Stimulated activated CD4-positive, alpha-beta T cell treated with anti-CD3 and anti-CD28 coated beads, Interleukin-12 subunit alpha, Interleukin-12 subunit beta, amount 100 ng/mL, for 24 hours (primary cell): ENCODE data around the gene EVI5.
"Not testable (repeated sequence)": the region's sequence is repeated elsewhere in the genome, so short reads cannot be mapped to it uniquely, and the experiment has no call there.

Source experiments
- DNase-seq, 2 experiments: peaks; one replicate each; pipeline ENCODE4 v3.0.0-alpha.2; 2020; ENCODE audit warnings: low read depth in 2 of 2

The EVI5 gene

DNA sequence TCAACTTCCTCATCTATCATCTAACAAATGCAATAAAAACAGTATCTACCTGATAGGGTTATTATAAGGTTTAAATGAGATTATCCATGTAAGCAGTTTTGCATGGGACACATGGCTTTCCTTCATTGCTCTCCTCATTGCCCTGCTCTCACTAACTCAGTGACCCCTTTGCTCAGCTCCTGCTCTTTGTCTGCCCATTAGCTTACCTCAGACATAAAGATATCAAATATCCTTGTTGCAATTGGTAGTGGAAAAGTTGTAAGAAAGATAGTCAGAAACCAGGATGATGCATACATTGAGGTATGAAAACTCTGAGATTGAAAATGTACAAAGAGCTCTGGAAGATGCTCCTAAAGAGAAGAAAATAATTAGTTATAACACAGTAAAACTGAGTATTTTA is 89.8 kb downstream of the EVI5 start:
- no peak for DNase-seq

DNA sequence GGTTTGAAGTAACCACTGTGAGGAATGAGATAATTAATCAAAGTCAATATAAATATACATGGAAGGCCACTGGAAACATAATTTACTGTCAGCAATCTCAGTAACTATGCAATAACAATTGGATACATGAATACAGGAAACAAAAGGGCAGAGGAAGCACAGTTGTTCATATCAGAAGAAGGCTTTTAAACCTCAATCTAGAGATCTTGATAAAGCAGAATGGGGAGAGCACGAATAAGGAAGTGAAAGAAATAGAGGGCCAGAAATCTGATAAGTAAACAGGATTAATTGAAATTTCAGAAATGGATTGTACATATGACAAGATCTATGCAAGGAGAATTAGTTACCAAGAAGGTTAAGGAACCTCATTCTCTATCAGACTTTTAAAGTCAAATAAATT is 93.0 kb downstream of the EVI5 start:
- no peak for DNase-seq

DNA sequence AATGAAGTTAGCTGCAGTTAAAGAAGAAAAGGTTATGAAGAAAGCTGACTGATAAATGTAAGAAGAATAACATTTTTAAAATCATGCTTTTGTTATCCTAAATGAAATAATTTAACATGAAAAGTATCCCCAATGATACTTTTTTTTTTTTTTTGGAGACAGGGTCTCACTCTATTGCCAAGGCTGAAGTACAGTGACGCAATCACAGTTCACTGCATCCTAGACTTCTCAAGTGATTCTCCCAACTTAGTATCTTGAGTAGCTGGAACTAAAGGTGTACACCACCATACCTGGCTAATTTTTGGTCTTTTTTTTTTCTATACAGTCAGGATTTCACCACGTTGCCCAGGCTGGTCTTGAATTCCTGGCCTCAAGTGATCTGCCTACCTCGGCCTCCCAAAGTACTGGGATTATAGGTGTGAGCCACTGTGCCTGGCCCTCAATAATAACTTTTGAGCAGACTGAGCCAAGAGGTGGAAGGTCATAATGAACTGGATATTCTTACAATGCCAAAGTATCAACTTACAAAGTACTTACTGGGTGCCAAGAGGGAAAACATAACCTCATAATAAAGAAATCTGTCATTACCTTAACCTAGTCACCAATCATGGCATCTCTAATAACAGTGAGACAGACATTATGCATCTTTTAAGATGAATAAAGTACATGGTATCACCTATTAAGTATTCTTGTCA is 94.5 kb downstream of the EVI5 start:
- DNase-seq, result no peak

DNA sequence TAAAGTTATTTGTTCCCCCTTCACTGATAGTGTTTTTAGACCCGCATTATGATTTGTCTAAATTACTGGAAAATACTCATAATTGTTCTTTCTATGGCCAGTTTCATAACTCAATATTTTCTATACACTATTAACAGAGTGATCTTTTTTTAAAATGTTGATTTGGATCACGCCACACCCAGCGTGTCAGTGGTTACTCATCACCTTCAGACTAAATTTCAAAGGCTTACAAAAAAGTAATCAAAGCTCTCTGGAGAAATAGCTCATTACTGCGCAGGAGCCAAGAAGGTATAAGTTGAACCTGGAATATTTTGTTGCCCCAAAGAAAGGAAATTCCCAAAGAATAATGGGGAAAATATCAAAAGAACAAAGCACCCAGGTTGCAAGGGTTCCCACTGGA is 104.9 kb downstream of the EVI5 start:
- no peak for DNase-seq

DNA sequence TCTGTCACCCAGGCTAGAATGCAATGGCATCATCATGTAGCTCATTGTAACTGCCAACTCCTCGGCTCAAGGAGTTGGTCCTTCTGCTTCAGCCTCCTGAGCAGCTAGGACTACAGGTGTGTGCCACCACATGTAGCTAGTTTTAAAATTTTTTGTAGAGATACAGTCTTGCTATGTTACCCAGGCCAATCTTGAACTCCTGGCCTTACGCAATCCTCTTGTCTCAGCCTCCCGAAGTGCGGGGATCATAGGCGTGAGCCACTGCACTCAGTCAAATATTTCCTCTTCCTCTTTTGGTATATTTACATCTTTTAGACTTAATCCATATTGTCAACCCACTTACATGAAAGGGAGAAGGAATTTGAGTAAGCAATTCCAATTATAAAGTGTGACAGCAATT is 121.1 kb downstream of the EVI5 start:
- no peak for DNase-seq

DNA sequence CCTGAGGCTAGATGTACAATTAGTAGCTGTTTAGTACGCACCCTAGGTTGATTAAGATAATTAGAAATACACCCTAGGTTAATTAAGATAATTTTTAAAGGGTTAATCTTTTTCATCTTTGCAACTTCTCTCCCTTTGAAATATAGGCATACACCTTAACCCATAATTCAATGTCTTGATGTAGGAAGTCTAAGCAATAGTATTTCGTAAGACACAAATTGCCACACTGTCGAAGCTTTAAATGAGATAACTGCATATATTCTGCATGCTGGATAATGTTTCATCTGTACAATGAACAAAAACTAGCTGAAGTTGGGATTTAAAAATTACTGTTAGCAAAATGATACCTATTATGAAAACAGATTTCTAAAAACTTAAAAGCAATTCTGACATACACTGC is 122.9 kb downstream of the EVI5 start:
- DNase-seq, result no peak

DNA sequence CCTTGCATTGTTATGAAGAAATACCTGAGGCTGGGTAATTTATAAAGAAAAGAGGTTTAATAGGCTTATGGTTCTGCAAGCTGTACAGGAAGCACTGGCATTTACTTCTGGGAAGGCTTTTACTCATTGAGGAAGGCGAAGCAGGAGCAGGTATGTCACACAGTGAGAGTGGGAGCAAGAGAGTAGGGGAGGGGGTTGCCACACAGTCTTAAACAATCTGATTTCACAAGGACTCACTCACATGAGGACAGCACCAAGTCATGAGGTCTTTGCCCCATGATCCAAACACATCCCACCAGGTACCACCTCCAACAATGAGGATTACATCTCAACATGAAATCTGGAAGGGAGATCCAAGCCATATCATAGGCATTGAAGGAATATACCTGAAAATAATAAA is 127.2 kb downstream of the EVI5 start:
- no peak for DNase-seq

DNA sequence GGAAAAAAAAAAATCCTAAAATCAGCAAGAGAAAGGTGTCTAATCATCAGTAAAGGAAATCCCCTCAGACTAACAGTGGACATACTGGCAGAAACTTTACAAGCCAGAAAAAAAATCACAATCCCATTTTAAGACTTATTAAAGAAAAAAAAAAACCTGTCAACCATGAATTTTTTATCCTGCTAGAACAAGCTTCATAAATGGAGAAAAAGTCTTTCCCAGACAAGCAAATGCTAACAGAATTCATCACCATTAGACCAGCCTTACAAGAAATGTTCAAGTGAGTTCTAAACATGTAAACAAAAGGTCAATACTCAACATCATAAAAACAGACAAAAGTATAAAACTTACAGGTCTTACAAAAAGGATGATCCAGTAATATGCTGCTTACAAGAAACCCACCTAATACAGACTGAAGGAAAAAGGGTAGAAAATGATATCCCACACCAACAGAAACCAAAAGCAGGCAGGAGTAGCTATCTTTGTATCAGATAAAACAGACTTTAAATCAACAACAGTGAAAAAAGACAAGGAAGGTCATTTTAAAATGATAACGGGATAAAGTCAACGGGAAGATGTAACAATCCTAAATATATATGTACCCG is 129.6 kb downstream of the EVI5 start:
- DNase-seq, result no peak

DNA sequence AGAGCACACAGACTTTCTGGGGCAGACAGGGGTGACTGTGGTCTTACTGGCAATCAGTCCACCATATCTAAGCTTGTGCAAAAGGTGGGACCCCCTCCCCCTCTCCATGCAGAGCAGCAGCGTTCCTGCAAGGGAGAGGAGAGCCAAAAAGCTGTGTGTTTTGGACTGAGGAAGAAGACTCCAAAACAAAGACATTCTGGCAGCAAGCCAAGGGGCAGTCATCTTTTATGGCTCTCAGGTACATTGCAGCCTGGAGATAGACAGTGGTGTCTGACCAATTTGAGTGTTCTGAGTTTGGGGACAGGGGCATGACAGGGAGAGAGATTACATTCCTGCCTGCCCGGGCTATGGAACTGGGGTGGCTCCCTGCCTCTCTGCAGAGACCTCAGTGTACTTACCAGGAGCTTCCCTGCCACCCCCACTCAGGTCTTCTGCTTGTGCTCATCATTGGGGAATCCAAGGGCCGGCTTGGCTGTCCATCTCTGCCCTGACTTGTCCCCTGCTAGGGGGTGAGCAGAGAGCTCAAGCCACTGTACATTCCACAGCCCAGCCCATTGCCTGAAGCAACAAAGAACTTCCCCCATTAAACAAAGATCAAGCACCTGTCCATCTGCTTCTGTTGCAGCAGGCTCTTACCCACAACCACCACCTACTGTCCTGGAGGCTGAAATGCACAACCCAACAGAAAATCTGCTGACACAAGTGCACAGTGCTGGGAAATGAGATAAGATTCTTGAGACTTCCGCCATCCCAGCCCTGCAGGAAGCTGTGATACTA is 131.1 kb downstream of the EVI5 start:
- DNase-seq, result no peak

DNA sequence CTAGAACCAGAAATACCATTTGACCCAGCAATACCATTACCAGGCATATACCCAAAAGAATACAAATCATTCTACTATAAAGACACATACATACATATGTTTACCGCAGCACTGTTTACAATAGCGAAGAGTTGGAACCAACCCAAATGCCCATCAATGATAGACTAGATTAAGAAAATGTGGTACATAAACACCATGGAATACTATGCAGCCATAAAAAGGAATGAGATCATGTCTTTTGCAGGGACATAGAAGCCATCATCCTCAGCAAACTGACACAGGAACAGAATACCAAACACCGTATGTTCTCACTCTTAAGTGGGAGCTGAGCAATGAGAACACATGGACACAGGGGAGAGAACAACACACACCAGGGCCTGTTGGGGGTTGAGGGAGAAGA is 144.2 kb downstream of the EVI5 start:
- not testable (repeated sequence) for DNase-seq

DNA sequence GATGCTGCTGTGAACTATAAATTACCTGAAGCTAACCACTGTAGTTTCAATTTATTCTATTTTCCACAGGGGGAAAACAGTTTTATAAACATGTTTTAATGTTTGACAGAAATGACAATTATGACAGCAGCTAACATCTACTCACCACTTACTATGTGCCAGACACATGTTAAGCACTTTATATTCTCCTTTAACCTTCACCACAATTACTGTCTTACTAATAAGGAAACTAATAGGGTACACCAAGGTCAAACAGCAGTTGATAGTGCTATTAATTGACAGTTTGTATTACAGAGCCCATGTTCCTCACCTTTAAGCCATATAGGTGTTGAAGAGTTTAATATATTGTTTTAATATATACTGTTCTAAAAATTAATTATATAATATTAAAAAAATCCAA is 146.4 kb downstream of the EVI5 start:
- DNase-seq, result no peak

DNA sequence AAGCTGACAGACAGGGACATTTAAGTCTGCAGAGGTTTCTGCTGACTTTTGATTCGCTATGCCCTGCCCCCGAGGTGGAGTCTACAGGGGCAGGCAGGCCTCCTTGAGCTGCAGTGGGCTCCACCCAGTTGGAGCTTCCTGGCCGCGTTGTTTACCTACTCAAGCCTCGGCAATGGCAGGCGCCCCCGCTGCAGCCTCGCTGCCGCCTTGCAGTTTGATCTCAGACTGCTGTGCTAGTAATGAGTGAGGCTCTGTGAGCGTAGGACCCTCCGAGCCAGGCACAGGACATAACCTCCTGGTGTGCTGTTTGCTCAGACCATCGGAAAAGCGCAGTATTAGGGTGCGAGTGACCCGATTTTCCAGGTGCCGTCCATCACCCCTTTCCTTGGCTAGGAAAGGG is 149.7 kb downstream of the EVI5 start:
- DNase-seq, result not testable (repeated sequence)

DNA sequence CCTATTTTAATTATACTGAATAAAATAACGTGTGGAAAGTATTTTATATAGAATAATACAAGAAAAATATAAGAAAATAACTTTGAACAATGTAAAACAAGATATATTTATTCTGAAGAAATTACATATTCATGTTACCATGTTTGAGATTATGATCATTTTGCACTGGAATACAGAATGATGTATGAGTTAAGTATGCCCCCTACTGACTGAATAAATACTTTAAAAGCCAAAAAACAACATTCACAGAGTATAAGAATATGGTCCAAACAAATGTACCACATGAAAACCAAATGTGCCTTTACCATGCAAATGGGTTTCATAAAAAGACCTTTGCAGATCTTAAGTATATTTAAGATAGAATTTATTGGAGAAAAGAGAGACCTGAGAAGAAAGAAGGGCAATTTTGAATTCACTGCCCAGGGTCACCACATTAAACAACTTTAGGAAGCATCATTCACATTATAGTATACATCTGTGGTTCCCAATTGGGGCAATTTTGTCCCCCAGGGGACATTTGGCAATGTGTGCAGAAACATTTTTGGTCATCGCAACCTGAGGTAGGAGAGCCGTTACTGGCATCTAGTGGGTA is 161.6 kb downstream of the EVI5 start:
- DNase-seq, result no peak

DNA sequence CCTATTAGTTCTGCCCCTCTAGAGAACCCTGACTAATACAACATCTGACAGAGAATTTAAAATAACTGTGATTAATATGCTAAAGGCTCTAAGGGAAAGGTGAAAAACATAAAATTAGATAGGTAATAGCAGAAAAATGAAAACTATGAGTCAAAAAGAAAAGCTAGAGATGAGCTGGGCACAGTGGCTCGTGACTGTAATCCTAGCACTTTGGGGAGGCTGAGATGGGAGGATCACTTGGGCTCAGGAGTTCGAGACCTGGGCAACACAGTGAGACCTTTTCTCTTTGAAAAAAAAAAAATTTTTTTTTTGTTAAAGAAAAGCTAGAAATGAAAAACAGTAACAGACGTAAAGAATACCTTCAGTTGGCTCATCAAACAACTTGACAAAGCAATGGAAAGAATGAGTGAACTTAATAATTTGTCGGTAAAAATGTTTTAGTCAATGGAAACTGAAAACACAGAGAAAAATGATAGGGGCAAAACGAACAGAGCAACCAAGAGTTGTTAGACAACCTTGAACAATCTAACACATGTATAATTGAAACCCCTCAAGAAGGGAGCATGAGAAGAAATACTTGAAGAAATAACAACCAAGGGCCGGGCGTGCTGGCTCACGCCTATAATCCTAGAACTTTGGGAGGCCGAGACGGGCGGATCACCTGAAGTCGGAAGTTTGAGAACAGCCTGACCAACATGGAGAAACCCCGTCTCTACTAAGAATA is 165.3 kb downstream of the EVI5 start:
- no peak for DNase-seq

DNA sequence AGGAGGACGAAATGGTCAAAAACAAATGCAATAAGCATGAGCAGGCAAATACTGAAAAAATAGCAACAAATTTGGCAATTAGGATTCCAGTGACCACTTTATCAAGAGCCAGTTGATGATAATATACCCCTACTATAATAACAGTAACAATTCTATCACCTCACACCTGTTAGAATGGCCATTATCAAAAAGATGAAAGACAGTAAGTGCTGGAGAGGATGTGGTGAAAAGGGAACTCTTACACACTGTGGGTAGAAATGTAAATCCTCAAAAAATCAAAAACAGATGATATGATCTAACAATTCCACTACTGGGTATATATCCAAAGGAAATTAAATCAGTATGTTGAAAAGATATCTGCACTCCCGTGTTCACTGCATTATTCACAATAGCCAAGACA is 183.9 kb downstream of the EVI5 start:
- DNase-seq, result no peak

DNA sequence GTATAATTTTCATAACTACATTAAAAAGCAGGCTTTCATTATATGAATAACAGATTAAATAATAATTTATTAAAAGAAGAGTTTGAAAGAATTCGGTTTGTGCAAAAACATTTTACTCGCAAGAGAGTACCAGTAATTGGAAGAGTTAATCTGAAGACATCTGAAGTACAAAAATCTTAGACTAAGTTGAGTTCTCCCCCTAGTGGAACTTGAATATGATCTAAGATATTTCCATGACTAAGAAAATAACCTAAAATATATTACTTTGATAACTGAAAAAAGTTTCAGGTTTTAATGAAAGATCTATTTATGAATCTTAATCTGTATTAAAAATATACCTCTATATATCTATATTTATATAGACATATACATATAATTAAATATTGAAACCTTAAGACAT is 185.7 kb downstream of the EVI5 start:
- no peak for DNase-seq

DNA sequence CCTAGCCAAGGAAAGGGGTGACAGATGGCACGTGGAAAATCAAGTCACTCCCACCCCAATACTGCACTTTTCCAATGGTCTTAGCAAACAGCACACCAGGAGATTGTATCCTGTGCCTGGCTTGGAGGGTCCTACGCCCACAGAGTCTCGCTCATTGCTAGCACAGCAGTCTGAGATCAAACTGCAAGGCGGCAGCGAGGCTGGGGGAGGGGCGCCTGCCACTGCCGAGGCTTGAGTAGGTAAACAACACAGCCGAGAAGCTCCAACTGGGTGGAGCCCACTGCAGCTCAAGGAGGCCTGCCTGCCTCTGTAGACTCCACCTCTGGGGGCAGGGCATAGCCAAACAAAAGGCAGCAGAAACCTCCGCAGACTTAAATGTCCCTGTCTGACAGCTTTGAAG is 195.5 kb downstream of the EVI5 start:
- not testable (repeated sequence) for DNase-seq

DNA sequence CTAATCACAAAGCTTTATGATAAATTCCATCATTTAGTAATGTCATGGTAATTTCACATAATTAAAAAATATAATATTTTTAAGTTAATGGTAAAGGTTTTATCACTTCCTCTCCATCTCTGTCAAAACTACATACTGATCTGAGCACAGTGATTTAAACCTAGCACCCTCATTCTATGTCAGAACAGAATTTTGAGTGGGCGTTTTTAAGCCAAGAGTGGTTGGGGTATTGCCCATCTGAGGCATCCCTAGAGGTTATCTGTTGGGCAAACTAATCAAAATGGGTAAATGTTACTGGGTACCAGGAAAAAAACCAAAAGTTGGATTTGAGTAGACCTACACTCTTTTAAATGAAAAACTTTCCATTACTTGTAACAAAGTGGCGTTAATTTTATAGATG is 197.5 kb downstream of the EVI5 start:
- no peak for DNase-seq

DNA sequence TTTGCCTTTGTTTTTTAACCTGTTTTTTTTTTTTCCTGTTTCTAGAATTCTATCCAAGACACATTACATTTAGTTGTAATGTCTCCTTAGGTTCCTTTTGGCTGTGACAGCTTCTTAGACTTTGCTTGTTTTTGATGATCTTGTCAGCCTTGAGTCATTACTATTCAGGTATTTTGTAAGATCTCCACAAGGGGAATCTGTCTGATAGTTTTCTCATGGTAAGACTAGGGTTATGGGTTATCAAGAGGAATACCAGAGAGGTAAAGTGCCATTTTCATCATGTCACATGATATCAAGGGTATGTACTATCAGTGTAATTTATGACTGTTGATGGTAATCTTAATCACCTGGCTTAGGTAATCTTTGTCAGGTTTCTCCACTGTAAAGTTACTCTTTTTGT is 199.1 kb downstream of the EVI5 start:
- no peak for DNase-seq

DNA sequence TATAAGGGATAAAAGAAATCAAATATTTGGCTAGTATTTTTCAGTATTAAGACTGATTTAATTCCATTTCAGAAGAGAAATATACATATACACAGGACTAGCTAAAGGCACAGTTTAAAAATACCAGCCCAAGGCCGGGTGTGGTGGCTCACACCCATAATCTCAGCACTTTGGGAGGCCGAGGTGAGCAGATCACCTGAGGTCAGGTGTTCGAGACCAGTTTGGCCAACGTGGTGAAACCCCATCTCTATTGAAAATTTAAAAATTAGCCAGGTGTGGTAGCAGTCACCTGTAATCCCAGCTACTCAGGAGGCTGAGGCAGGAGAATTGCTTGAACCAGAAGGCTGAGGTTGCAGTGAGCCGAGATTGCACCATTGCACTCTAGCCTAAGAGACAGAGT is 200.1 kb downstream of the EVI5 start:
- not testable (repeated sequence) for DNase-seq

DNA sequence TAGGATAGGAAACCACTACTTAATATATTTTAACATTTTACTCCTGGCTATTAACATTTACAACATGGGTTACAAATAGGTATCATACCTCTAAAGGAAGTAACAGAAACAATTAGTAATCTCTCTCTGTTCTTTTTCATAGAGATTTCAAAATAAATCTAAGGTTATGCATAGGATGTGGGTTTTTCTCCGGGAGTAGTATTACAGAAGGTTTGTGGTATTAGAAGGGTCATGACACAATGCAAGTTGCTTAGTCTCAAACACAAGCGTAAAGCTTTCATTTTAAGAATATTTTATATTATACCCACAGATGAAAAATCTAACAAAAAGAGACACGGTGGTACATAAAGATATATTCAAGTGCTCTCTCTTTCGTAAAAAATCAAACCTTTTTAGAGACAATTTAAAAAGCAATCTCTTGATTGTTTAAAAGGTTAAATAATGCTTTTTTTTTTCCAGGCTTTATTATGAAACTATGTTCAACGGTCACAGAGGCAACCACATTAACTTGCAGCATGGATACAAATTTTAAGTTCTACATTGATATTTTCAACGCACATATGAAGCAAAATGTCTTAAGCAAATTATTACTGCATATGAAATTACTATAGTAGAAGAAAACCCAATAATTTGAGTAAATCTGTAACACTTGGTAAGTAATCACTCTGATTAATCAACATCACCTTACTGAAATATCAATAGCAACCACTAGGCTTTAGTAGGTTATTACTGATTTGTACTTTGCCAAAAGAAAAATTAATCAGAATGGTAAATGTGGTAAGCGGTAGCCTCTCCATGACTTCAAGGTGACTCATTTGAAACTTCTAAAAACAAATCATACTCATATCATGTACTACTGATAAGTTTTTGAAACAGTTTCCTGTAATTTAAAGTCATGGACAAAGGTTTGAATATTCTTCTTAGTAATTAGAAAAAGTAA is 200.8 kb downstream of the EVI5 start:
- no peak for DNase-seq
